ENCODE measurements around the gene FCGR3B.
"Not testable (repeated sequence)": the region's sequence is repeated elsewhere in the genome, so short reads cannot be mapped to it uniquely, and the experiment has no call there.

The FCGR3B gene

DNA sequence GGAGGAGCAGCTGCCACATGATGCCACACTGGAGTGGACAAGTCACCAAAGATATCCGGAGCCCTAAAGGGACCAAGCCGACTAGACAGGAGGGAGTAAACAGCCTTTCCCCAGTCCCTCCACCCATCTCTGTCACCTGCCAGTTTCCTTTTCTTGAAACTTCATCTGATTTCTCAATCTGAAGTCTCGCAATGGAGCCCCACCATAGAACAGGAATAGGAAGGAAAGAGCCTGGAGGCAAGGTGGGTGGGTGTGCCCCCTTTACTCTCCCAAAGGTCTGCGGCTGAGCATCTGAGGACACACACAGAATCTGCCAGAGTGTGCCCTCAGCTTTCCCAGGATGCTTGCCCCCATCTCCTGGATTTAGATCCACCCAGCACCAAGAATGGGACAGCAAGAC is at the start of gene FCGR3B:
Gene FCGR3B, minus strand, starts transcription at position 101 of the 400 bp plus-strand sequence. Its CDS starts 82 bp downstream, at position 19.
- DNase-seq, result no peak

DNA sequence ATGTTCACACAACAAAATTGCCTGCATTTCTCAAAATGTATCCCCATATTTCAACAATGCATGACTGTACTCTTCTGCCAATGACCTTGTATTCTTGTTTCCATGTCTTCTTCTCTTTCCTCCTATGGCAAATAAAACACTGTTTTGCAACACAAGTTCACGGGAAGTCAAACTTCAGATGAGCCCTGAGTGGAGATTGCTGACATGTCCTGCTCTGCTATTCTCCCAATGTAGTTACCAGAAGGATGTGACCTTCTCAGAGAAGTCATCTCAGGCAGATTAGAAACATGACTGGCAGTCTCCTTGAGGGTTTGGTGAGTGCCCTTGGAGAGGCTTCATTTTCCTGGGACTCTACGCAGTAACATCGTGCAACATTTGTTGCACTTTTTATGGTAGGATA is 47.5 kb upstream of the FCGR3B start:
- no peak for DNase-seq

DNA sequence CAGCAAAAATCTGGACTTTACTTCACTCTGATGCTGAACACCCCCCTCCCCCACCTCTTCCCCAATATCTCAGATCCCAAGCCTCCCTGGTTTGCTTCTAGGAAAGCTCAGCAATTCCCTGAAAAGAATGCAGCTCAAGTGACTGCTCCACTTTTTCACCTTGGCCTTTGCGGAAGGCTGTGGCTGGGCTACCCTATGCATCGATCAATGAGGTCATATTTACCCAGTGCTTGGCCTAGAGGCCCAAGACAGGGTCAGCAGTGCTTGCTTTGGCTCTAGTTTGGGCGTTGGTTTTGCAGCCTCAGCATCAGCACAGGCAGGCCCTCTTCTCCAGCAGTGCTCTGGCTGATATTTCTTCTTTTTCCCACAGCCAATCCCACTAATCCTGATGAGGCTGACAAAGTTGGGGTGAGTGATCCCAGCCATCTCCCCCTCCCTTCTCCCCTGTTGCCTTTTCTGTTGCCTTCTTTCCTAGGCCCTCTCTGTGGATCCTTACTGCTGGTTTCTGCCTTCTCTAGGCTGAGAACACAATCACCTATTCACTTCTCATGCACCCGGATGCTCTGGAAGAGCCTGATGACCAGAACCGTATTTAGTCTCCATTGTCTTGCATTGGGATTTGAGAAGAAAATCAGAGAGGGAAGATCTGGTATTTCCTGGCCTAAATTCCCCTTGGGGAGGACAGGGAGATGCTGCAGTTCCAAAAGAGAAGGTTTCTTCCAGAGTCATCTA is 46.1 kb upstream of the FCGR3B start:
- no peak for DNase-seq

DNA sequence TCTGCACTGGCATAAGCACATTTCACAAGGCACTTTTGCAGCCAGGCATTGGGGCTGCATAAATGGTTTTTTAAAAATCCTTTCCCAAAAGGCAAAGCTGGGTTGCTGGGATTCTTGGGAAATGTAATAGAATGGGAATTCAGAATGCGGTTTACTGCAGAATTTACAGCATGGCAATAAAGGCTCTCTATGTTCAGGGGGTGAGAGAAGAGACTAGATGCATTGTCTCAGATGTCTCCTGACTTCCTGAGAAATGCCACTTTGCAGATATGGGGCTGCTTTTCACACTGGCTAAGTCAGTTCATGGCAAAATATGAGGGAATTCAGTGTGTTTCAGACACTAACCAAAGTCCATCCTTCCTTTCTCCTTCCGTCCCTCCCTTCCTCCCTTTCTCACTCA is 45.5 kb upstream of the FCGR3B start:
- DNase-seq, result no peak

DNA sequence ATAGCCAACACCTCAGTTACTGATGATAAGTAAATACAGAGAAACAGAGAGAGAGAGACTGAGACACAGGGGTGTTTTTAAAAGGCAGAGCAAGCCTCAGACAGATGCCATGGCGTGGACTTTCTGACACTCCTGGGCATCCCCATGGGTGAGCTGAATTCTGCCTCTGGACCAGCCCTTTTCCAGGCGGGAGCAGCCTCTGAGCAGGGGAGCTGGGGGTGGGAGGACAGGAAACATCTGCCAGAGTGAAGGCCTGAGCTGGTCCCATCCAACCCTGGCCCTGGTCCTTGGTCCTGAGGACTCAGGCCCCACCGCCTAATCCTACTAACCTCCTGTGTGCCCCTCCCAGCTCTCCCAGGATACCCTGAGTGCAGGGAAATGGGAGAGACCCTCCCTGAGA is 43.9 kb upstream of the FCGR3B start:
- DNase-seq, result not testable (repeated sequence)

DNA sequence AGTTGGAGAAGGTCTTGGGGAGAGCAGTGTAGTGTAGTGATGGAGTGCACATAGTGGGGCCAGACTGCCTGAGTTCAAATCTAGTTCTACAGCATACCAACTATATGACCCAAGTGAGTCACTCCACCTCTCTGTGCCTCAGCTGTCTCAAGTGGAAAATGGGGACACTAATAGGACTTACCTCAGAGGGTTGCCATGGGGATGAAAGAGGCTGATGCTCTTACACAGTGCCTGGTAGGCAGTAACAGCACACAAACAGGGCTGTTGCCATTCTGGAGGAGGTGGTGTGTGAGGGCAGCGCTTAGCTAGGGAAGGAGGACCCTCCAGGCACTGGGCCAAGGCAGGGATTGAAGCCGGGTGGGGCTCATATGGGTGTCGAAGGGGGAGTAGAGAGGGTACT is 43.5 kb upstream of the FCGR3B start:
- not testable (repeated sequence) for DNase-seq

DNA sequence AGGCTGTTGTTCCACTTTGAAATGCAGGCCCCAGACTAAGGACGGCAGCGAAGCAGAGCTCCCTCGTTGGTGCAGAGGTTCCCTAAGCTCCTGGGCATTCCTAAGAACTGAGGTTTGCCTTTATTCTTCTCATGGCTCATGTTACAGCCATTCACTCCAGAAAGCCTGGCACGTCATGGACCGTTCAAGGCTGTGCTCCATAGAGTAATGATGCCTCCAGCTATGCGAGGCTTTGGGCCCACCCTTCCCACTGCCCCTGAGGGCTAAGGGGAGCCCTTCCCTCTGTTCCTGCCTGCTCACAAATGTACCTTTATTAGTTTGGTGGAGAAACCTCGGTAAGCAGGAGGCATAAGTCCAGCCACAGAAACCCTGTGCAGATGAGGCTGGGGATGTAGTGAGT is 42.5 kb upstream of the FCGR3B start:
- DNase-seq, result not testable (repeated sequence)

DNA sequence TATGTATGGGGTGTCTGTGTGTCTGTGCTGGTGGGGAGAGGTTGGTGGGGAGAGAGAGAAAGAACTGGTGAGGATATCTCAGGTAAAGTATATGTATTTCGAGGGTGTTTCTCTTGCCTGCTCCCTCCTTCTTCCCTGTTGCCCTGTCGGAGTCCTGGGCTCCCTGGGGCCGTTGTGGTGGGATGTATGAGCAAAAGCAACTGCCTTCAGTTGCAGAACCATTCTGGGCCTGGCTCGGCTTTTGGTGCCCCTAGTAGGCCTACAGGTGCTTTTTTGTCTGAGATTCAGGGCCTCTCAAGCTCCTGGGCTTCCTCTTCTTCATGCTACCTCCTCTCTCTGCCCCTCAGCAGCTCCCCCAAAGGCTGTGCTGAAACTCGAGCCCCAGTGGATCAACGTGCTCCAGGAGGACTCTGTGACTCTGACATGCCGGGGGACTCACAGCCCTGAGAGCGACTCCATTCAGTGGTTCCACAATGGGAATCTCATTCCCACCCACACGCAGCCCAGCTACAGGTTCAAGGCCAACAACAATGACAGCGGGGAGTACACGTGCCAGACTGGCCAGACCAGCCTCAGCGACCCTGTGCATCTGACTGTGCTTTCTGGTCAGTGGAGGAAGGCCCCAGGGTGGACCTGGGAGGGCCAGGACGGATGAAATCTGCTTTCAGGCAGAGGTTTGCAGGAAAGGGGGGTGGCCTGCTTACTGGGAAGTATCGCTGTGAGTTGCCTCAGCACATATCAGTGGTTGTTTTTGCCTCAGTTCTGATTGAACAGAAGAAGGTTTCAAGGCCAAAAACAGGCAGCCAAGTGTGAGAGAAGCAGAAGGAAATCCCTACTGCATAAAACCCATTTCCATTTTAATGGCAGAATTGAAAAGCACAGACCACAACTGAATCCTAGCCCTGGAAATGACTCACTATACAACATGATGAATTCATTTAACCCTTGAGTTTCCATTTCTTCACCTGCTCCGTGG is 40.4 kb upstream of the FCGR3B start:
- not testable (repeated sequence) for DNase-seq

DNA sequence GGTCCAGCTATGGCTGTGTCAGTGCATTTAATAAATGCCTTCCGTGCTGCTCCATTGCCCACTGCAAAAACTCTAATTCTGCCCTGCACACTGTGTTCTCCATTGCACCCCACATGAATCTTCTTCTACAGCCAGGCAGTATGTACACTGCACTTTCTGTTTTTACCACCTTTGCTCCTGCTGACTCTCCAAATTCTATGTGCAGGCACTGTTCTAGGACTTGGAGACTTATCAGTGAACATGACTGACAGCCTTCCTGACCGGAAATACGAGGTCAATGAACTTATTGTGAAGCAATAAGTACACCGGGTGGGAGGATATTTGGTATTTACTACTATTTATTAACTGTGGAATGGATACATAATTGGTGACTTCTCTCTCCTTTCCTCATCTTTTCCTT is 33.7 kb upstream of the FCGR3B start:
- DNase-seq, result not testable (repeated sequence)

DNA sequence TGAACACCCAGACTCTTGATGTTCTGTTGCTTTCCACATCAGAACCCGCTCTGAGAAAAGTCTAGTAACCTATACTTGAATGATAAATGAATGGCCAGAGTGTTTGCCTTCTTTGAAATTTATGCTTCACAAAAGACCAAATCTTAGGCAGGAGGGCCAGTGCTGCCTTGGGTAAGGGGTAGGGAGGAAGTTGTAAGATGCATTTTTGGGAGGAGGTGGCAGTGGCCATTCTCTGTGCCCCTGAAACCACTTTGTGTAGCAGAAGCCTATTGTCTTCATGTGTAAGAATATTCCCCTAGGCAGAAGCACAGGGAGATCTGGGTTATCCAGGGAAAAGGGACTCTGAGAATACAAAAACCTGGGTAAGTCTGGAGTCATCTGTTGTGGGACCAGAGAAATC is 32.6 kb upstream of the FCGR3B start:
- DNase-seq, result not testable (repeated sequence)

DNA sequence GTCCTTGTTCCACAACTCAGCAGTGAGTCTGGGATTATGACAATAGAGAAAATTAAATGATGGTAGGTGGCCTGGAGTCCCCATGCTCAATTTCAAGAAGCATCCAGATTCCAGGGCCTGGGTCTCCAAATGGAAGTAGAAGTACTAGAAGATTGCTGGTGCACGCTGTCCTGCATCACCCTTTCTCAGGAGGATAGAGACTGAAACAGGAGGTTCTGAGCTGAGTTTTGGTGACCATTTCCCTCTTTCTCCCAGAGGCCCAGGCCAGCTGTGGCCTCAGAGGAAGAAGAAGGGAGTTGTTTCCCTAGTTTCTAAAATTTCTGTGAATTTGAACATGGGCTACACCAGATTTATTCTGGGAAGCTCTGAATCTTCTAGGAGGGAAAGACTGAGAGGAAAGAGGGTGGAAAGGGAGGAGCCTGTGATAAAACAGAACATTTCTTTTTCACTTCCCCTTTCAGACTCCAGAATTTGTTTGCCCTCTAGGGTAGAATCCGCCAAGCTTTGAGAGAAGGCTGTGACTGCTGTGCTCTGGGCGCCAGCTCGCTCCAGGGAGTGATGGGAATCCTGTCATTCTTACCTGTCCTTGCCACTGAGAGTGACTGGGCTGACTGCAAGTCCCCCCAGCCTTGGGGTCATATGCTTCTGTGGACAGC is 31.8 kb upstream of the FCGR3B start, which contains the start of gene FCGR2B:
Gene FCGR2B, plus strand, starts transcription at position 460 of the 656 bp plus-strand sequence. Its CDS starts 99 bp downstream, at position 559.
- not testable (repeated sequence) for DNase-seq

DNA sequence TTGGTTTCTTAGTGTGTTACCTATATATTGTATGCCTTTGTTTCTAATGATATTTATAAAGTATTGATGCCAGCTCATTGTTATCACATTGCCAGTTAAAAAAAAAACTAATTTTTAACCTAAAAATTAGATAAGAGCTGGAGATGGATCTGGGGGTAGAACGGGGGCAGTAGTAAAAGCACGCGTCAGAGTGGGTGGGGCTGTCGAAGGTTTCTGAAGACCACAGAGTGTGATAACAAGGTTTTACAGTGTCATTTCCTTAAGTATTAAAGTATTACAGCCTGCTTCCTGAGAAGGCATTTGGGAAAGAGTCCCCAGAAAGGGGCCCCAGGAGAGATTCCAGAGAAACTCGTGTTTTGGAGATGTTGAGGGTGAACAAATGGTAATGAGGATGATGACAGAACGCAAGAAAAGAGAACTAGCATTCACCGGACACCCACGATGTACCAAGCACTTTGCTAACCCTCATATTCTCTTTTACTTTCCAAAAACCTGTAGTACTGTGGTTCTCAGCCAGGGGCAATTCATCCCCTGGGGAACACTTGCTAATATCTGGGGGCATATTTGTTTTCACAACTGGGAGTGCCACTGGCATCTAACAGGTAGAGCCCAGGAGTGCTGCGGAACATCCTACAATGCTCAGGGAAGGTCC is 30.8 kb upstream of the FCGR3B start:
- not testable (repeated sequence) for DNase-seq

DNA sequence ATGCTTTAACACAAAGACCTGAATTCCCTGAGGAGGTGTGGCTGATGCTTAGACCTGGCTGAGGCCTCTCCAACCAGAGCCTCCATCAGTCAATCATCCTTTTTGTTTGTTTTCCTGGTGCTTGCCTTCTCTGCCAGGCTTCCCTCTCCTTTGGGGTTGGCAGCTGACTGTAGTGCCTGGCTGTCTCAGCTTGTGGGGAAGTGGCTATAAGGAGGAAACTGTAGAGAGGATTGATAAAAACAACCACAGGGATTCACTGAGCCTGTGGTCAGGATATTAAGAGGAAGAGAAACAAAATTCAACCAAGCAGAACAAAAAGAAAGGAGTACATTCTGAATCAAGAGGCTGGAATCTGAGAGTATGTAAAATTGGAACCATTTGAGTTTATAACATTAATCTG is 27.5 kb upstream of the FCGR3B start:
- not testable (repeated sequence) for DNase-seq

DNA sequence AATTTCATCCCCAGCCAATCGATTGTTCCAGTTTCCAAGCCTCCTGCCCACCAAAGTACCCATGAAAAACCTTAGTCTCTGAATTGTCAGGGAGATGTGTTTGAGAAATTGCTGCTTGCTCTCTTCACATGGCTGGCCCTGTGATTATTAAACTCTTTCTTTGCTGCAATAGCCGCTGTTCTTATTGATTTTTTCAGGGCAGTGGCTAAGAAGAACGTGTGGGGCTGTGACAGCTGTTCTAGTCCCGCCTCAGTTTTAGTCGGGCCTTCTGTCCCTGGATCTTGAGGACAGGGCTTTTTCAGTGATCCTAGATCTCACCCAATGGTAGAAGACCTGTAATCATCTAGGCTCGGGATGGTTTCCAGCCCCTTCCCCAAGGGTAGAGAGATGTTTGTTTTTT is 23.0 kb upstream of the FCGR3B start:
- DNase-seq, result not testable (repeated sequence)

DNA sequence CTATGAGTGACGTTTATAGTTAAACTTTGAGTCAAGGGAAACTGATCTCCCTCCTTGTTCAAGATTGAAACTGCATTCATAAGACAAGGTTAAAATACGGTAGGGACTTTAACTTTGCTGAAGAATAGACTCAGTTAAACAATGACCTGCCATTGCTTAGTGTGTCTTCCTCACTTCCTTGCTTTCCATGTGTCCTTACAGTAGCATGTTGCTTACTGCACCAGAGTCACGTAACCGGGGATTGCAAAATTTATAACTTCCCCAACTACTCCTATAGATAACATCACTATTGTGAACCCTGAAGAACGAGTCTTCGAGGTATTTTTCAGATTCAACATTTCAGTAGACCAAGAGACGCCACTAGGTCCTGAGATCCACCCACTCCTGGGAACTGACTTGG is 22.6 kb upstream of the FCGR3B start:
- not testable (repeated sequence) for DNase-seq

DNA sequence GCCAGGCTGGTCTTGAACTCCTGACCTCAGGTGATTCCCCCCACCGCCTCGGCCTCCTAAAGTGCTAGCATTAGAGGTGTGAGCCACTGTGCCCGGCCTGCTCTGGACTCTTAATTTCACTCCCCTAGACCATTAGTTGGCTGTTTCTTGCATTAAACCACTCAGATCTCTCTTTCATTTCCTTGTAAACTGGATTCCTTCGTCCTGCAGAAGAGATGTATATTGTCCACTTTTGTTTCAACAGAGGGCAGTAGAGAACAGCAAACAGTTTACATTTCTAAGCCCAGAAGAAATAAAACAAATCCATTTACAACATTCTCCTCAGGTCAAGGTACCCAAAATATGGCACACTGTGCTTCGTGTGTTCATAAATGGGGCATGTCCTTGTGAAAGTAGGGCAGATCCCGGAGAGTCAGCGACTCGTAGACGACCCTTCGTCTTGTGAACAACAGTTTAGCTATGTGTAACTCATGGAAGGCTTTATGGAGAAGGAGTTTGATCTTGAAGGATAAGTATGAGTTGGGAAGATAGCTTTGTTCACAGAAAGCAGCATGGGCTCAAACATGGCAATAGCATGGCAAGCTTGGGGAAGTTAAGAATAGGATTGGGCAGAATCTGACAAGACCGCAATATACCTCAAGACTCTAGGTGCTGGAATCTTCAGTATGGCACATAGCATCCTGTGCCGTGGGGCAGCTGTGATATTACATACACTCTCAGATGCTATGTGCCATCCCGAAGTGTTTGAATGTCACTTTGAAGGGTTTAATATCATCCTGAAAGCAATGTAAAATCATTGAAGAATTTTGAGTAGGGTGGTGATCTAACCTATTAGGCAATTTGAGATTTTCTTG is 16.8 kb upstream of the FCGR3B start:
- DNase-seq, result not testable (repeated sequence)

DNA sequence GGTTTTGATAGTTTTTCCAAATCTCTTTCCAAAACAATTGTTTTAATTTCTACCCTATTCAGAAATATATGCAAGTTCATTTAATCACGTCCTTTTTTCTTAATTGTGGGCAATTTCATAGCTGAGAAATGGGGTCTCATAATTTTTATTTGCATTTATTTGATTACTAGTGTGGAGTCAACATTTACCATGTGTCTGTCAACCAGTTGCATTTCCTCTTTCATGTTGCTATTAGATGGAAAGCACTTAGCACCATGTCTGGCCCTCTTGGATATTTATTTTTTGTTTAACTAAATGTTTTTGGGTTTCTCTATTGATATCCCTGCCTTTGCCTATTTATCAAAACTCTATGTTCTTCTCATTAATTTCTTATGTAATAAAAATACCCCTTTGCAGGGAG is 13.9 kb upstream of the FCGR3B start:
- DNase-seq, result not testable (repeated sequence)

DNA sequence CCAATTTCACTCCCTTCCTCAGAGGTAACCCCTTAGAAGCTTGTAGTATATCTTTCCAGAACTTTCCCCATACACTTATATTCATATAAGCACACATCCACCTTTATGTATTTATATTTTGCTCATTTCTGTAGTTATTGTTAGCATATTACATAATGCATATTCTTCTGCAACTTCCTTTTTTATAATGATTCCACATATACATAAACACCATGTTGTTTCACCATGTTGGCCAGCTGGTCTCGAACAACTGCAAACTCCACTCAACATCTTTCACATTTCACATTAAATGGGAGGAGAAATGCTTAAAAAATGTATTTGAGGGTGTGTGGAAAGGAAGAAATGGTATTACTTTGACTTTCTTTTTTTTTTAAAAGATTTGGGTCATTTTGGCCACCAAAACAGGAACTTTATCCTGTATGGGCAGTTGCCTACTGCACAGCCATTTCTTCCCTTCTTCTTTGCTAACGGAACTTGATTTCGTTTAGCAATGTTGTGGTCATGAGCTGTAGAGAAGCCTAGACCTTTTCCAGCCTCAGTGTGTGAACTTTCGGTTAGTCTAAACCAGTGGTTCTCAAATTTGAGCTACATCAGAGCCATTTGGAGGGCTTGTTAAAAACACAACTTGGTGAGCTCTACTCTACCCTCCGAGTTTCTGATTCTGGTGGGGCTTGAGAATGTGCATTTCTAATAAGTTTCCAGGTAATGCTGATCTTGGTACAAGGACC is 12.7 kb upstream of the FCGR3B start:
- not testable (repeated sequence) for DNase-seq

DNA sequence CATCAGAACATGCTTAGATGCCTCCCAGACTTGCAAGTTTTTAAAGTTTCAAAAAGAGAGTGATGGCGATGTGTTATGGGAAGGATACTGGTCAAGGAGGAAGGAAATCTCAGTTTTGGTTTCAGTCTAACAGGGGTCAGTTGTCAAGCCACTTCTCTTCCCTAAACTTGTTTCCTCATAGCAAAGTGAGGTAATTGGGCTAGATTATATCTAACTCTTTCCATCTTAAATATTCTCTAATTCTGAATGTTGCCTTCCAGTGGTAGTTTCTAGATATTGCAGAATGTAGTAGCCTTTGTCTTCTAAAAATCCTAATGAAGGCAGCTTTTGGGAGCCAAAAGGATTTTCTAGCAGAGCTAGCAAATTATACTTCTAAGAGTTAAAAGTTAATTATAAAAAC is 11.7 kb upstream of the FCGR3B start:
- not testable (repeated sequence) for DNase-seq

DNA sequence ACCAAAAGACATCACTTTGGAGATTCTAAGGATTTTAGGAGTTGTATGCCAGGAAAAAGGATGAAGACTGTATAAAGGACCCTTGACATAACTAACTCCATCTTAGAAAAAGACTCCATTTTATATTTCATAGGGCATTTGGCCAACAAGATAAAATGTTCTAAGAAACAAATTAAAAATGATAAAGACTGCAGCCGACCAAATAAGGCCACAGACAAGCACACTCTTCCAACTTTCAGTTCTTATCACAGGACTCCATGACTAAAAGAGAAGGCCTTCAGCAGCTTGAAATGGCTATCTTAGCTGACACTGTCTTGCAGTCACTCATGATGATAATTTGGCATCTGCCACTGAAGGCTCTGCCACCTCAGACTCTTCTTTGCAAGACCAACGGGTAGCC is 8.2 kb upstream of the FCGR3B start:
- not testable (repeated sequence) for DNase-seq
